GM08714 (cell line): ENCODE data around the gene STYXL1.
A peak's percentile ranks its signal among the peaks of the same experiment; 100 is the strongest.

ENCODE experiments used
- H3K4me3 ChIP-seq: fragments of 200-500 bp; sonication (Bioruptor generic); 2 replicates; pipeline ENCODE4 v1.5.1; 2014; ENCODE audit warnings: mild to moderate bottlenecking, low read length, inconsistent platforms
- ZNF274 ChIP-seq: IDR thresholded peaks from 2 replicates; pipeline ENCODE4 v1.6.1; 2012; ENCODE audit warnings: mild to moderate bottlenecking, low read depth, low read length

Gene STYXL1

GRCh38 chr7:75996476-75996875 is 51.3 kb downstream of the STYXL1 start:
- TF ChIP-seq ZNF274: no peak
- no peak overlapping the region for H3K4me3 ChIP-seq

GRCh38 chr7:75995996-75996395 is 51.8 kb downstream of the STYXL1 start:
- no peak for TF ChIP-seq ZNF274
- H3K4me3 ChIP-seq: no peak overlapping the region

- no peak for TF ChIP-seq ZNF274
- no peak overlapping the region; the same call in 1 of the 2 replicates for H3K4me3 ChIP-seq
Observed at GRCh38 chr7:75995052-75995471, 52.7 kb downstream of the STYXL1 start.

- TF ChIP-seq ZNF274: no peak
Observed at GRCh38 chr7:75994388-75995051, 53.3 kb downstream of the STYXL1 start, which contains the start of gene TMEM120A. Gene TMEM120A, minus strand, starts transcription at chr7:75994595. Its CDS starts 25 bp downstream, at chr7:75994570.

GRCh38 chr7:75993689-75994387 is 54.0 kb downstream of the STYXL1 start:
- peak overlapping the region; percentile 80 for H3K4me3 ChIP-seq
- no peak for TF ChIP-seq ZNF274

More at GRCh38 chr7:75994388-75995051, 53.3 kb downstream of the STYXL1 start, which contains the start of gene TMEM120A:
- peak within 1 kb of the TSS; percentile 80 for H3K4me3 ChIP-seq

- no peak overlapping the region for H3K4me3 ChIP-seq
- no peak for TF ChIP-seq ZNF274
Observed at GRCh38 chr7:75992083-75992755, 55.6 kb downstream of the STYXL1 start.

- TF ChIP-seq ZNF274: no peak
- H3K4me3 ChIP-seq: no peak overlapping the region
Observed at GRCh38 chr7:75991531-75992082, 56.2 kb downstream of the STYXL1 start.

GRCh38 chr7:75989500-75990388 is 58.1 kb downstream of the STYXL1 start:
- TF ChIP-seq ZNF274: no peak
- H3K4me3 ChIP-seq: no peak overlapping the region

GRCh38 chr7:75988568-75989499 is 59.0 kb downstream of the STYXL1 start:
- H3K4me3 ChIP-seq: no peak overlapping the region
- TF ChIP-seq ZNF274: no peak

- H3K4me3 ChIP-seq: no peak overlapping the region
- TF ChIP-seq ZNF274: no peak
Observed at GRCh38 chr7:75987805-75988567, 59.8 kb downstream of the STYXL1 start.

GRCh38 chr7:75987026-75987804 is 60.6 kb downstream of the STYXL1 start:
- TF ChIP-seq ZNF274: no peak
- no peak overlapping the region for H3K4me3 ChIP-seq
